ENCODE results near the gene ZNF471. TPM values are rescaled to one million over a fixed set of nuclear protein-coding genes. Genes with fewer than 3 reads are reported as not detected.

ZNF471 gene
- polyA plus RNA-seq, 1 donor from 2014 or later = 30.0 TPM

DNA sequence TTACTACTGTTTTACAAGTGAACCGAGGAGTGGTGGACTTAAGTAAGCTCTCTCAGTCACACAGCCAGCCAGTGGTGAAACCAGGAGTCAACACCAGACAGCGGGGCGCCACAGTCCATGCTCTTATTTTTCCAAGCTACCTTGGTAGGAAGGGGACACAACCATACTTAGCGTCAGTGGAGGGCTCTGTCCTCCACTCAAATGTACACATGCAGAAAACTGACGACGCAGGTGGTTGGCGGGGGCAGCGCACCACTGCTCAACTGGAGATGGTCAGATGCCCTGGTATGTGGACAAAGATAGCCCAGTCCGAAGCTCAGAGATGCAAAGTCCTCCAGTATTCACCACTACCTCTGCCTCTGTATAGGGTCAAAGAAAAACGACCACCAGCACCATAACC is 31.6 kb upstream of the ZNF471 start:
- Histone ChIP-seq H3K79me2 (replicated peaks; ENCODE audit: insufficient read depth, low read length) (peaks cover 55% of the 10 kb centered on the region), H3K27ac (ENCODE audit: low read length) (peak overlapping the region; percentile 87), H3K27me3 (ENCODE audit: insufficient read depth, low read depth, low read length) (no peaks in the 10 kb centered on the region)

DNA sequence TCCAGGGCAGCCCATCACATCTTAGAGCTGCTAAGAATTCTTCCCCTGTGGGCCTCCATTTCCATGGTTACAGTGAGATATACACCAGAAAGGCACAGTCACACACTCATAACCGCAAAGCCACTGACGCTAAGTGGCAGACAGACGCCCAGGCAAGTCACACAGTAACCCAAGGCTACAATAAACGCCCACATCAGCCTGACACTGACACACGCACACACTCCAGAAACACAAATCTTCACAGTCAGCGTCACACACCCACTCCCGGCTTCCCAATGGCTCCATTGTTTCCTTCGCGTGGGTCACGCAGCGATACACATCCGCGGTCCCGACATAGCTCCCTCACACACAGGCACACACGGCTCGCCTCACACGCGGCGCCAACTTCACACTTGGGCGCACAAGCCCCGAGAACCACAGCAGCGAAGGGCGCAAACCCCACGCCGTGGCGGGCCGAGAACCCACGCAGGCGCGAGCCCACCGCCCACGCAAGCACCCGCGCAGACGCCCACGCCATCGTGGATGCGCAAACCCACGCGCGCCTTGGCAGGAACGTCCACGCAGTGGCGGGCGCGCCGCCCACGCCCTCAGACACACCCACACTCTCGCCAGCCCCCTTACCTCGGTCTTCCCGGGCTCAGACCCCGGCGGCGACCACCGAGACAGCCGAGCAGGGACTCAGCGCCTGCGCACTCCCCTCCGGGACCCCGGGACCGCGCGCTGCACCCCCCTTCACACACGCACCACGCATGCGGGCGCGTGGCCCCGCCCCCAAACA is 30.8 kb upstream of the ZNF471 start, which contains the start of gene ZNF667:
Gene ZNF667 (minus strand): TSS at position 695 of the 778 bp plus-strand sequence. CDS start 14,975 bp downstream, outside the sequence.
- H4K20me1 ChIP-seq (ENCODE audit: insufficient read depth) = no peaks in the 10 kb centered on the region
- H3K27ac ChIP-seq (ENCODE audit: low read length) = peak within 1 kb of the TSS; percentile 87
- peaks cover 12% of the 10 kb centered on the region for H3K36me3 ChIP-seq (ENCODE audit: insufficient read depth, low read length)
- no peaks in the 10 kb centered on the region for H3K27me3 ChIP-seq (ENCODE audit: insufficient read depth, low read depth, low read length)
- peak within 1 kb of the TSS; percentile 77 for H3K4me3 ChIP-seq (ENCODE audit: low read length)
- peaks cover 60% of the 10 kb centered on the region for H3K79me2 ChIP-seq (replicated peaks; ENCODE audit: insufficient read depth, low read length)
- no peaks in the 10 kb centered on the region for H3F3A ChIP-seq (ENCODE audit: insufficient read depth, low read length, poor library complexity, severe bottlenecking)
- H2AFZ ChIP-seq (ENCODE audit: low read depth, low read length) = peak within 1 kb of the TSS; percentile 77
- peaks cover 9% of the 10 kb centered on the region for H3K9me3 ChIP-seq (ENCODE audit: low read length)
- no peak for TF ChIP-seq MXI1 (conservative IDR thresholded peaks at IDR 0.05; ENCODE audit: poor library complexity, severe bottlenecking)
- peak; percentile 34 for TF ChIP-seq TAF1 (IDR thresholded peaks at IDR 0.05; ENCODE audit: low read depth)
- peak; percentile 55 for TF ChIP-seq POLR2AphosphoS5 (IDR thresholded peaks at IDR 0.05)
- TF ChIP-seq, protein P1, sequence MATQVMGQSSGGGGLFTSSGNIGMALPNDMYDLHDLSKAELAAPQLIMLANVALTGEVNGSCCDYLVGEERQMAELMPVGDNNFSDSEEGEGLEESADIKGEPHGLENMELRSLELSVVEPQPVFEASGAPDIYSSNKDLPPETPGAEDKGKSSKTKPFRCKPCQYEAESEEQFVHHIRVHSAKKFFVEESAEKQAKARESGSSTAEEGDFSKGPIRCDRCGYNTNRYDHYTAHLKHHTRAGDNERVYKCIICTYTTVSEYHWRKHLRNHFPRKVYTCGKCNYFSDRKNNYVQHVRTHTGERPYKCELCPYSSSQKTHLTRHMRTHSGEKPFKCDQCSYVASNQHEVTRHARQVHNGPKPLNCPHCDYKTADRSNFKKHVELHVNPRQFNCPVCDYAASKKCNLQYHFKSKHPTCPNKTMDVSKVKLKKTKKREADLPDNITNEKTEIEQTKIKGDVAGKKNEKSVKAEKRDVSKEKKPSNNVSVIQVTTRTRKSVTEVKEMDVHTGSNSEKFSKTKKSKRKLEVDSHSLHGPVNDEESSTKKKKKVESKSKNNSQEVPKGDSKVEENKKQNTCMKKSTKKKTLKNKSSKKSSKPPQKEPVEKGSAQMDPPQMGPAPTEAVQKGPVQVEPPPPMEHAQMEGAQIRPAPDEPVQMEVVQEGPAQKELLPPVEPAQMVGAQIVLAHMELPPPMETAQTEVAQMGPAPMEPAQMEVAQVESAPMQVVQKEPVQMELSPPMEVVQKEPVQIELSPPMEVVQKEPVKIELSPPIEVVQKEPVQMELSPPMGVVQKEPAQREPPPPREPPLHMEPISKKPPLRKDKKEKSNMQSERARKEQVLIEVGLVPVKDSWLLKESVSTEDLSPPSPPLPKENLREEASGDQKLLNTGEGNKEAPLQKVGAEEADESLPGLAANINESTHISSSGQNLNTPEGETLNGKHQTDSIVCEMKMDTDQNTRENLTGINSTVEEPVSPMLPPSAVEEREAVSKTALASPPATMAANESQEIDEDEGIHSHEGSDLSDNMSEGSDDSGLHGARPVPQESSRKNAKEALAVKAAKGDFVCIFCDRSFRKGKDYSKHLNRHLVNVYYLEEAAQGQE (IDR thresholded peaks at IDR 0.05; ENCODE audit: borderline replicate concordance) = peak; percentile 50
- peak; percentile 35 for TF ChIP-seq SMC3 (conservative IDR thresholded peaks at IDR 0.05; ENCODE audit: poor library complexity)
- no peaks in the 10 kb centered on the region for H3K9me2 ChIP-seq (ENCODE audit: insufficient read depth, low read length)
- peak within 1 kb of the TSS; percentile 82 for H3K9ac ChIP-seq (ENCODE audit: low read length)
- peak within 1 kb of the TSS; percentile 55 for H3K4me2 ChIP-seq (ENCODE audit: low read length)

More for the DNA sequence above, 31.6 kb upstream of the ZNF471 start:
- Histone ChIP-seq H2AFZ (ENCODE audit: low read depth, low read length) (no peak overlapping the region), H3K9me3 (ENCODE audit: low read length) (peaks cover 9% of the 10 kb centered on the region), H3K9ac (ENCODE audit: low read length) (peak overlapping the region; percentile 82), H3K9me2 (ENCODE audit: insufficient read depth, low read length) (no peaks in the 10 kb centered on the region), H3F3A (ENCODE audit: insufficient read depth, low read length, poor library complexity, severe bottlenecking) (no peaks in the 10 kb centered on the region), H4K20me1 (ENCODE audit: insufficient read depth) (no peaks in the 10 kb centered on the region), H3K4me2 (ENCODE audit: low read length) (peak overlapping the region; percentile 55), H3K36me3 (ENCODE audit: insufficient read depth, low read length) (peaks cover 19% of the 10 kb centered on the region), H3K4me3 (ENCODE audit: low read length) (peak overlapping the region; percentile 77)
- TF ChIP-seq EZH2 (IDR thresholded peaks at IDR 0.05; ENCODE audit: borderline replicate concordance, insufficient read depth, low read length, poor library complexity, severe bottlenecking) (no peak), POLR2AphosphoS5 (IDR thresholded peaks at IDR 0.05) (no peak)

DNA sequence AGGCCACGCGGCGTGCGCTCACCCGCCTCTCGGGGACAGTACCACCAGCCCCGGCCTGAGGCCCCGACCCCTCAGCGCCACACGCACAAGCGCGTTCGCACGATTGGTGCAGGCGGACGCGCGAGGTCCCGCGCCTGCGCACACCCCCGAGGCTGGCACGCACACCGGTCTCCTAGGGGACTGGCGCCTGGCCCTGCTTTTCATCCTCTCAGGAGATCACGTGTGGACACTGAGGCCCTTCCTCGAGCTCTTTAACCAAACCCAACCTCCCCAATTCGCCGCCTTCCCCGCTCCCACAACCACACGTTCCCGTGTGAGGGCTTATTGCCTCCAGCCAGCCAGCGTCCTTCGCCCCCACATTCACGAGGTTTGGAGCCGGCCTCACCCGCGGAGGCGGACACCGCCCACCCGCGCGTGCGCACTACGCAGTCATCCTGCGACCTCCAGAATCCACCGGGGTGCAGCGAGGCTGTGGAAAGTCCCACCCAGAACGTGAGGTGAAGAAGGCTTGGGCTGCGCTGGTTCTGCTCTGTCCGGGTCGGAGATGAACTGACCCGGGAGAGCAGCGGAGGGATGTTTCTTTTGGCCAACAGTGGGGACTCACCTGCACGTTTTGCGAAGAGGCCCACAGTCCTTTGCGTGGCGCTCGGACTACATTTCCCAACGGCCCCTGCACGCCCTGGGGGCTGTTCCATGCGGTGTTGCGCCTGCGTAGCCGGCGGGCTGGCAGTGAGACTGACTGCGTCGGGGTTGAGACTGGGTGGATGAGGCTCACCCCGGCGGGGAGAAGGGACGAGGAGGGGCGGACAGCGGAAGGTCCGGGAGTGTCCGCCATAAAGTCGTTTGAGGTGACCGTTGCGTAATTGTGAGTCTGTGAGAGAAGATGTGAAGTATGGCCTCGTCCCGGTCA is 30.0 kb upstream of the ZNF471 start:
- Histone ChIP-seq H3K27me3 (ENCODE audit: insufficient read depth, low read depth, low read length) (no peaks in the 10 kb centered on the region), H3K9ac (ENCODE audit: low read length) (peak overlapping the region; percentile 82), H3K4me3 (ENCODE audit: low read length) (peak overlapping the region; percentile 77), H3F3A (ENCODE audit: insufficient read depth, low read length, poor library complexity, severe bottlenecking) (no peaks in the 10 kb centered on the region), H3K9me2 (ENCODE audit: insufficient read depth, low read length) (no peaks in the 10 kb centered on the region), H2AFZ (ENCODE audit: low read depth, low read length) (peak overlapping the region; percentile 77), H3K9me3 (ENCODE audit: low read length) (peaks cover 9% of the 10 kb centered on the region), H3K79me2 (replicated peaks; ENCODE audit: insufficient read depth, low read length) (peaks cover 66% of the 10 kb centered on the region), H3K36me3 (ENCODE audit: insufficient read depth, low read length) (peaks cover 5% of the 10 kb centered on the region), H3K27ac (ENCODE audit: low read length) (peak overlapping the region; percentile 87), H4K20me1 (ENCODE audit: insufficient read depth) (no peaks in the 10 kb centered on the region), H3K4me2 (ENCODE audit: low read length) (no peak overlapping the region)
- peak; percentile 40 for TF ChIP-seq TAF1 (IDR thresholded peaks at IDR 0.05; ENCODE audit: low read depth)
- TF ChIP-seq, protein P2, sequence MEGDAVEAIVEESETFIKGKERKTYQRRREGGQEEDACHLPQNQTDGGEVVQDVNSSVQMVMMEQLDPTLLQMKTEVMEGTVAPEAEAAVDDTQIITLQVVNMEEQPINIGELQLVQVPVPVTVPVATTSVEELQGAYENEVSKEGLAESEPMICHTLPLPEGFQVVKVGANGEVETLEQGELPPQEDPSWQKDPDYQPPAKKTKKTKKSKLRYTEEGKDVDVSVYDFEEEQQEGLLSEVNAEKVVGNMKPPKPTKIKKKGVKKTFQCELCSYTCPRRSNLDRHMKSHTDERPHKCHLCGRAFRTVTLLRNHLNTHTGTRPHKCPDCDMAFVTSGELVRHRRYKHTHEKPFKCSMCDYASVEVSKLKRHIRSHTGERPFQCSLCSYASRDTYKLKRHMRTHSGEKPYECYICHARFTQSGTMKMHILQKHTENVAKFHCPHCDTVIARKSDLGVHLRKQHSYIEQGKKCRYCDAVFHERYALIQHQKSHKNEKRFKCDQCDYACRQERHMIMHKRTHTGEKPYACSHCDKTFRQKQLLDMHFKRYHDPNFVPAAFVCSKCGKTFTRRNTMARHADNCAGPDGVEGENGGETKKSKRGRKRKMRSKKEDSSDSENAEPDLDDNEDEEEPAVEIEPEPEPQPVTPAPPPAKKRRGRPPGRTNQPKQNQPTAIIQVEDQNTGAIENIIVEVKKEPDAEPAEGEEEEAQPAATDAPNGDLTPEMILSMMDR (IDR thresholded peaks at IDR 0.05; ENCODE audit: poor library complexity, severe bottlenecking) = no peak
- TF ChIP-seq MXI1 (conservative IDR thresholded peaks at IDR 0.05; ENCODE audit: poor library complexity, severe bottlenecking) = peak; percentile 97
- peak; percentile 18 for TF ChIP-seq EP300 (conservative IDR thresholded peaks at IDR 0.05; ENCODE audit: poor library complexity, severe bottlenecking)
- peak; percentile 46 for TF ChIP-seq RAD21 (conservative IDR thresholded peaks at IDR 0.05)
- TF ChIP-seq EZH2 (IDR thresholded peaks at IDR 0.05; ENCODE audit: borderline replicate concordance, insufficient read depth, low read length, poor library complexity, severe bottlenecking) = no peak
- TF ChIP-seq SMC3 (conservative IDR thresholded peaks at IDR 0.05; ENCODE audit: poor library complexity) = peak; percentile 49
- TF ChIP-seq, protein P1 (IDR thresholded peaks at IDR 0.05; ENCODE audit: borderline replicate concordance) = no peak
- TF ChIP-seq POLR2AphosphoS5 (IDR thresholded peaks at IDR 0.05) = peak; percentile 89
